ENCODE data around the gene ASB2.

Gene ASB2

GRCh38 chr14:93976477-93977057 lies at the start of gene ASB2:
Gene ASB2, minus strand, starts transcription at chr14:93976570. Its CDS starts 12,031 bp downstream, at chr14:93964539.
- no peak for DNase-seq

DNA sequence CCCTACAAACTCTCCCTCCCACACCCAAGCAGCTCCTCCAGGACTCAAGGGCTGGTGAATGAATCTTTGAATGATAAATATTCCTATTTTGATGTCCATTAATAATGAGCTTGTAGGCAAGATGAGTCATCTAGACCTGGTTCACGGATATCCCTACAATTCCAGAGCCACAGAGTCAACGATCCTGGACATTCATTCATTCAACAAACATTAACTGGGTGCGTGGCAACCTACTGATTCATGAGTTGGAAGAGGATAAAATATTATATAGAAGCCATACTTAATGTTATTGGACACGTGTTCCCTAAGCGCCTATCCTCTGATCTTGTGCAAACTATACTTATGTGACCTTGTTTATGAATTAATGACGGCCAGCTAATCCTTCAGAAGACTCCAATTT lies 49.4 kb upstream of the ASB2 start:
- no peak for DNase-seq

DNA sequence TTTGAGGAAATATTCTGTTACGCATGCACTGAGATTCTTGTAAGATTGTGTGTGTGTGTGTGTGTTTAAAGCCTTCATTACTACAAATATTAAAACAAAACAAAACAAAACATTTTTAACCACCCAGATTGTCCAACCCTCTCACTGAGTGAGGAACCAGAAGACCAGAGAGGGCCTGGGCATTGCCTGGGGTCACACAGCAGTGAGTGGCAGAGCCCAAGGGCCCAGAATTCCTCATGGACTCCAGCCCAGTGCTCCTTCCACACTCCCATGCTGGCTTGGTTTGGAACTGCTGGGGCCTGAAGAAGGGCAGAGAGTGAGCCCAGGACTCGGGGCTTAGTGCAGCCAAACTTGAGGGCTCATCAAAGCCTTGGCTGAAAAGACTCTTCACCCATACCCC lies 48.2 kb upstream of the ASB2 start:
- no peak for DNase-seq

GRCh38 chr14:94022532-94023411 lies 46.4 kb upstream of the ASB2 start:
- DNase-seq, result no peak

GRCh38 chr14:94021416-94022157 lies 45.2 kb upstream of the ASB2 start:
- DNase-seq, result no peak

DNA sequence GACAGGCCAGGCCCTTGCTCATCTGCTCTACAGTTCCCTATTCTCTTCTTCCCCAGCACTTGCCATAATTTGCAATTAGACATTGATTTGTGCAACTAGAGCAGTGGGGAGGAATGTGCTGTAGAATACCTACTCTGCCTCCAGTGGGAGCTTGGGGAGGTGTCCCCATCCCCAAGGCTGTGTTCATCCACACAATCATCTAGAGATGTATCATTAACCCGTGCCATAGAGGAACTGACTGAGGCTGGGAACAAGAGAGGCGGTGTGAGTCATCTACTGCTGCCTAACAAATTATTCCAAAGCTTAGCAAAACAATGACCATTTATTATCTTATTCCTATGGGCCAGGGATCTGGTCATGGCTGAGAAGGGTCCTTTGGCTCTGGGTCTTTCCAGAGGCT lies 44.6 kb upstream of the ASB2 start:
- DNase-seq, result no peak

DNA sequence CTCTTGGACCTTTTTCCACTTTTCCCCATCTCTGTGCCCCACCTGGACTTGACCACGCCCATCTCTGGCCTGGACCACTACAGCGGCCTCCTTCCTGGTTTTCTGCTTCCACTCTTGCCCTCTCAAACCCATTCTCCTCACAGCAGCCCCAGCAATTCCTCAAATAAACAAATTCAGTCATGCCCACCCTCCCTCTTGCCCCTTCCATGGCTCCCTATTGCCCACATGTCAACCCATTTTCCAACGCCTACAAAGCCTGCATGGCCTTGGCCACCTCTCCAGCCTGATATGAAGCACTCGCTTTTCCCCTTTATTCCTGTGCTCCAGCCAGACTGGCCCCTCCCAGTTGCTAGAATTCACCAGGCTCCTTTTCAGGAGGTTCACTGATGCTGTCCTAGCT lies 43.9 kb upstream of the ASB2 start:
- DNase-seq, result no peak

DNA sequence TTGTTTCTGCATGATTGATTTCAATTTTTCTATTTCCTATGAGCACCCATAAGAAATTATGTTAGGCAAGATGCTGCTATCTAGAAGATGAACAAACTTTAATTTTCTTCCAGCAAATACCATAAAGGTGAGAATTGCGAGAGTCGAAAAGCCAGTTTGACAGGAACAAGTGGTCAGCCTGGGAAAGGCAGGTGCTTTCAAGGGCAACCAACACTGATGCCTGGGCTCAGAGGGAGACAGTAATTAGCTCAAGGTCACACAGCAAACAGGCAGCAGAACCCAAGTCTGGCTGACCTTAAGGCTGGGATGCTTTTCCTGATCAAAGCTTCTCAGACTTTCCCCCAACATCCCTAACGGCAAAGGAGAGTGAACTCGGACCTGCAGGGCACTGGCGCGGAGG lies 43.0 kb upstream of the ASB2 start:
- DNase-seq, result no peak

DNA sequence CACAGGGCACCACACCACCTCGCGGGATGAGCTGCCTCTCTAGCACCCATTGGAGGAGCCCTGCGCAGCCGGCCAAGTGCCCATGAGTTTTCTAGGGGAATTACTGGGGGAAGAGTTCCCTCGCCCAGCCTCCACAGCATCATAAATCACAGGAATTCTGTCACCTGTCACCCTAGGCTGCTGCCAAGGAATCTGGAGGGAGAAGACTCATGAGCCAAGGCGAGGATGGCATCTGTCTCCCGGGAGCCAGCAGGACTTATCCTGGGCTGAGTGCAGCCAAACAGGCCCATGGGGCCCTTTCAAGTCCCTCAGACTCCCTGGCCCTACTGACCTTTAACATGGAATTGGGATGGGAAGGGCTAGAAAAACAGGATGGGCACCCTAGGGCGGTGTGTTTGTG lies 41.9 kb upstream of the ASB2 start:
- no peak for DNase-seq

GRCh38 chr14:94016446-94016976 lies 40.1 kb upstream of the ASB2 start:
- DNase-seq, result no peak

GRCh38 chr14:94015223-94015622 lies 38.9 kb upstream of the ASB2 start:
- DNase-seq, result no peak

GRCh38 chr14:94014382-94014781 lies 38.0 kb upstream of the ASB2 start:
- DNase-seq, result no peak

- no peak for DNase-seq
Measured at GRCh38 chr14:94011795-94012194, 35.4 kb upstream of the ASB2 start.

- no peak for DNase-seq
Measured at GRCh38 chr14:94010625-94011024, 34.3 kb upstream of the ASB2 start.

DNA sequence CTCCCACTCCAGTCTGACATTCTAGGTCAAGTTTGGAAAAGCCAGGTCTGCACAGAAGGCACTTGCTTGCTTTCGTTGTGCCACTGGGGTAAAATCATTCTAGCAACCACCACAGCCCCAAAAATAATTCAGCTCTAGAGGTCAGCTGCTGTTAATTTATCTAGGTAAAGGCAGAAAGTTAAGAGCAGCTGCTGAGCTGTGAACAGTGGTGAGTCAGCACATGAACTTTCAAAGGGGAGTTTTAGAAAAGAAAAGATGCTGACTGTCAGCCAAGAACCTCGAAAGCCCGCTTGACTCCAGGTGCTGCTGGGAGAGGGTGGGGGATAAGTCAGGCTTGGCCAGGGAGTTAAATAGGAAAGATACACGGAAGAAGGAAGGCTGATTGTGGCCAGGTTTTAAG lies 33.4 kb upstream of the ASB2 start:
- DNase-seq, result peak; percentile 66

DNA sequence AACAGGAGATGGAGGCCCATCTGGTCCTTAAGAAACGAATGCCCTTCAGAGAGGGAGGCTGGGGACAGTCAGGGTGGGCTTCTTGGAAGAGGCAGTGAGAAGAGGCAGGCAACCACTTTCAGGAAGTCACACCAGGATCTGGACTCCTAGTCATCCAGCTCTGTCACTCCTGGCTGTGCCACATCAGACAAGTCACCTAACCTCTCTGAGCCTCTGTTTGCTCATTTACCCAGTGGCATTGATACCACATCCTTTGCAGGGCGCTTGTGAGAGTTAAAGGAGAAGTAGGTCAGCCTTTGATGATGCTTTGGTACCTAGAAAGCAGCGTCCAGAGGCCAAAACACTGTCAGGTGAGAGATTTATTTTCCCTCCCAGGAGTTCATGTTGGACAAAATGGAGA lies 31.9 kb upstream of the ASB2 start:
- DNase-seq, result no peak

- DNase-seq, result no peak
Measured at GRCh38 chr14:94005324-94006073, 29.1 kb upstream of the ASB2 start.

DNA sequence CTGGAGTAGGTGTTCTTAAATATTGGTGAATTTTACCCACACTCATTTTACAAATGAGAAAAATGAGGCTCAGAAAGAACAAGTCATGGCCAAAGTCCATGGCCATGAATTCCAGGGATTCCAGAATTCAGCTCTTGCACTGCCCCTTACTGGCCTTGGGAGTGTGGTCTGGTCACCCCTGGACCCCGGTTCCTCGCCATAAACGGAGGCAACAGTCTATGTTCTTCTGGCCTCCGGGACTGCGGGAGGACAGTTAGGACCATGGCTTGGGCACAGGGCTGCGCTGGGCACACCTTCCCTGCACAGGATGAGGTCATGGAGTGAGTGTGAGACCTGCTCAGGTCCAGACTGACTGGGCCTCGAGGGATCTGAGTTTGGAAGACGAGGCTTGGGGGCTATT lies 27.6 kb upstream of the ASB2 start:
- DNase-seq, result no peak

- no peak for DNase-seq
Measured at GRCh38 chr14:94003397-94003796, 27.0 kb upstream of the ASB2 start.

DNA sequence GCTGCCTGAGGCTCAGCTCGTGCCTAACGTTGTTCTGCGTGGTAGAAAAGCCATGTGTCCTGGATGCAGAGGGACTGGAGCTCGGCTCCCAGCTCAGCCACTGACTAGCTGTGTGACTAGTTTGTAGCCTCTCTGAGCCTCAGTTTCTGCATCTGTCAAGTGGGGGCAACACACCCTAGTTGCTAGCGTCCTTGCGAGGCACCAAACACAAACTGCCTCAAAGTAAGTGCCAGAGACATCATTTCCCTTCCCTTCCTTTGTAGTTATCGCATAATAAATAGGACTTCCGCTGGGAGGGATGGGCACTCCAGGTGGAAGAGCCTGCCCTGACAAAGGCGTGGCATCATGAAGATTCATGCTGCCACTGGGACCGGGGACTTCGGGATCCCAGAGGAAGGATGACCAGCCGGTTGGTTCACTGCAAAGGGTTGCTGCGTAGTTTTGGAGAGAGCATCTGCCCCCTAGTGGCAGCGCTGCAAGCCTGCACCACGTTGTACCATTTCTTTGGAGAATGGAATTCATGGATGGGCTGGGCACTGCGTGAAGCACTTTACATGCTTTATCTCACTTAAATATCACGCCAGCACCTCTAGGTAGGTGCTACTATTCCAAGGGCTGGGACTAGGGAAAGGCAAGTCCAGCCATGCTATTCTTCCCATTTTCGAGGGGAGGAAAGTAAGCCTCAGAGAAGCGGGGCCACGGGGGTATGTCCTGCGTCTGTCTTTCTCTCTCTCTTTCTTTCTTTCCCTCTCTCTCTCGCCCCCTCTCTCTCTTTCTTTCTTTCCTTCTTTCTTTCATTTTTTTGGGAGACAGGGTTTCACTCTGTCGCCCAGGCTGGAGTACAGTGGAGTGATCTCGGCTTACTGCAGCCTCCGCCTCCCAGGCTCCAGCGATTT lies 25.4 kb upstream of the ASB2 start:
- peak; percentile 41 for DNase-seq

DNA sequence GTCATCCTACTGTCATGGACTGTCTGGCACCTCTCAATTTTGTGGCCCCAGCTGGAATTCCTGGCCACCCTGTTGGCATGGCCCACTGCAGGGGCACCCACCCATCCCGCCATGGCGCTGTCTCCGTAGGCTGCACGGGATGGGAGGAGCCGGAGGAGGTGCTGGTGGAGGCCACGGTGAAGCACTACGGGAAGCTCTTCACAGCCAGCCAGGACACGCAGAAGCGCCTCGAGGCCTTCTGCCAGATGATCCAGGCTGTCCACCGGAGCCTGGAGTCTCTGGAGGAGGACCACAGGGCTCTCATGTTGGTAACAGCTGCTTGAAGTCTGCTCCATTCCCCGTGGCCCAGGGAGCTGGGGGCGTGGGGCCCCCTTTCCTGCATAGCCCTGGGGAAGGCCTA lies 24.6 kb upstream of the ASB2 start:
- DNase-seq, result no peak

DNA sequence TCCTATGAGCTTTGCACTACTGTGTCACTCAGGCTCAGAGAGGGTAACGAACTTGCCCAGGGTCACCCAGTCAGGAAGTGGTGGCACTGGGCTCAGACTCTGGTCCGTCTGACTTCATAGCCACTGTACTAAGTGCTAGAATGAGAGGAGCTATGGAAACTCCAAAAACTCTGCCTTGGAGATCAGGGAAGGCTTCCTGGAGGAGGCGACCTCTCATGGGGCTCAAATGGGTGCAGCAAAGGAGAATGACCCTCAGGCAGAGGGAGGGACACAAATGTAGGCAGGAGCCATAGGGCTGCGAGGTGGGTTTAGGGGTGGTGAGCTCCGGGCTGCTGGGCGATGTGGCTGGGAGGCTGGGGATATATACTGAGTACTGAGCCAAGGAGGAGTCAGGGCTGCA lies 23.9 kb upstream of the ASB2 start:
- DNase-seq, result no peak

All from DMS79 (cell line).